SK-N-MC (cell line): ENCODE data around the gene INPP5D.

Experiments used
- EZH2 ChIP-seq: fragments of 200-600 bp; sonication (generic); IDR thresholded peaks from one replicate; pipeline ENCODE4 v1.6.1; 2017; ENCODE audit warnings: antibody characterized with exemption
- POLR2AphosphoS5 ChIP-seq: IDR thresholded peaks from 2 replicates; pipeline ENCODE4 v1.6.1; 2012; ENCODE audit warnings: mild to moderate bottlenecking, low read depth, low read length, borderline replicate concordance

DNA sequence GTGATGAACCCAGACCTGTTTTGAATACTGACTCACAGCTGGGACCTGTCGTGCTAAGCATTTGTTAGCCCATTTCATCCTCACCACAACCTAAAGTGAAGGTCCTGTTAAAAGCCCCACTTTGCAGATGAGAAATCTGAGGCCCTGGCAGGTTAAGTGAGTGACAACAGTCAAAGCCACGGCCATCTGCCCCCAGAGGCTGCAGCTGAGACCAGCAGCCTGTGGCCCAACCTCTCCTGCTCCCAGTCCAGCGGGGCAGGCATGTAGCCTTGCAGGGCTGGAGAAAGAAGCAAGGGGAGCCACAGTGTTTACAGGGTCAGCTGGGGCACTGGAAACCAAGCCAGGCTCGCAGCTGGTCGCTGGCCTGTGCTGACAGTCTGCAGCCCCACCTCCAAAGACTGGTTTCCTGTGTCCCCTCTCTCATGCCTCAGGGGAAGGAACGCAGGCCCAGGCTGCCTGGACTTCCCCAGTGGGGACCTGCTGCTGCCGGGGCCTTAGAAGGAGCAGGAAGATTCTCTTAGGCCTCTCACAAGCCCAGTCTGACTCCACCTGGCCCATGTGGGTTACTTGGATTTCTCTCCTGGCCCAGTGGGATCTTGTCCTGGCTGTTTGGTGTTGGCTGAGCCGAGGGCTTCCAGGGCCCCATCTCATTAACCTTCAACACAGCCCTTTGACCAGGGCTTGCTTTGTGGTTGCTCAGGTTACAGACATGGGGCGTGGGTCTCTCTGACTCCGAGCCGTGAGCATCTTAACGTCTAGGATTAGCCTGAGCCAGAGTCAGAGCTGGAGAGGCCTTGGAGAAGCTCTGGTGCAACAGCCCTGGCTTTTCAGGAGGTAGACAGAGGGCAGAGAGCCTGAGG, 1.7 kb downstream of the INPP5D start:
- TF ChIP-seq EZH2 (no peak), POLR2AphosphoS5 (no peak)
